ENCODE data around the gene DYNLT2. TPM values are rescaled to one million over a fixed set of nuclear protein-coding genes. Genes with fewer than 3 reads are reported as not detected.
A peak's percentile ranks its signal among the peaks of the same experiment; 100 is the strongest.

Gene DYNLT2
- total RNA-seq, 1 donor from 2014 or later: 0.21 TPM

- TF ChIP-seq CTCF (IDR thresholded peaks at IDR 0.05): no peak
- no peak overlapping the region for H3K27ac ChIP-seq
- H3K4me3 ChIP-seq: no peak overlapping the region
- no peaks in the 10 kb centered on the region for H3K9me3 ChIP-seq
- DNase-seq (ENCODE audit: low spot score in 2 of 2): no peak
- intact Hi-C loops (cut with DNase I): no loop called here
- H3K4me1 ChIP-seq: peaks cover 4 to 14% of the 10 kb centered on the region in 2 donors
- H3K36me3 ChIP-seq: no peaks in the 10 kb centered on the region
- no peaks in the 10 kb centered on the region for H3K27me3 ChIP-seq
Observed at GRCh38 chr6:169726049-169726400, 25.3 kb downstream of the DYNLT2 start.

- H3K4me1 ChIP-seq: peaks cover 4 to 14% of the 10 kb centered on the region in 2 donors
- H3K36me3 ChIP-seq: no peaks in the 10 kb centered on the region
- H3K27ac ChIP-seq: peak overlapping the region; percentile 88 to 92
- intact Hi-C loops (cut with DNase I): no loop called here
- DNase-seq (ENCODE audit: low spot score in 2 of 2): peak in 1 of 2 donors; percentile 81
- H3K9me3 ChIP-seq: no peaks in the 10 kb centered on the region
- peak overlapping the region; percentile 75 to 76 for H3K4me3 ChIP-seq
- H3K27me3 ChIP-seq: no peaks in the 10 kb centered on the region
- TF ChIP-seq CTCF (IDR thresholded peaks at IDR 0.05): no peak
Observed at GRCh38 chr6:169725125-169726048, 26.0 kb downstream of the DYNLT2 start.

GRCh38 chr6:169724494-169725124 lies 26.8 kb downstream of the DYNLT2 start, which contains the start of gene PHF10:
Gene PHF10 (minus strand): TSS chr6:169724500. CDS start chr6:169723931, 569 bp downstream.
- Histone ChIP-seq H3K27ac (peak within 1 kb of the TSS; percentile 92 to 98), H3K4me3 (peak within 1 kb of the TSS; percentile 88 to 99), H3K4me1 (peaks cover 4 to 14% of the 10 kb centered on the region in 2 donors), H3K36me3 (no peaks in the 10 kb centered on the region), H3K9me3 (no peaks in the 10 kb centered on the region), H3K27me3 (no peaks in the 10 kb centered on the region)
- peak in 1 of 2 donors; percentile 70 for DNase-seq (ENCODE audit: low spot score in 2 of 2)
- intact Hi-C loops (cut with DNase I): loop anchor here (1.0 kb wide), 1 partner anchor 27 kb away; the partner anchor contains the start of genes DYNLT2 and ERMARD
- no peak for TF ChIP-seq CTCF (IDR thresholded peaks at IDR 0.05)

- H3K27me3 ChIP-seq: no peaks in the 10 kb centered on the region
- H3K9me3 ChIP-seq: no peaks in the 10 kb centered on the region
- no peak for TF ChIP-seq CTCF (IDR thresholded peaks at IDR 0.05)
- H3K36me3 ChIP-seq: no peaks in the 10 kb centered on the region
- peak overlapping the region; percentile 75 to 76 for H3K4me3 ChIP-seq
- DNase-seq (ENCODE audit: low spot score in 2 of 2): no peak
- peaks cover 4 to 14% of the 10 kb centered on the region in 2 donors for H3K4me1 ChIP-seq
- intact Hi-C loops (cut with DNase I): loop anchor here (1.0 kb wide), 2 partner anchors 22 to 27 kb away; partner anchors contain the start of genes C6orf120, DYNLT2, ERMARD and WDR27
- peak overlapping the region in 1 of 2 donors; percentile 88 for H3K27ac ChIP-seq
Observed at GRCh38 chr6:169723991-169724493, 27.3 kb downstream of the DYNLT2 start.

GRCh38 chr6:169723200-169723909 lies 28.0 kb downstream of the DYNLT2 start:
- Histone ChIP-seq H3K4me1 (peaks cover 4 to 14% of the 10 kb centered on the region in 2 donors), H3K9me3 (no peaks in the 10 kb centered on the region), H3K27me3 (no peaks in the 10 kb centered on the region), H3K4me3 (peak overlapping the region; percentile 88 to 99), H3K27ac (peak overlapping the region; percentile 88 to 98), H3K36me3 (no peaks in the 10 kb centered on the region)
- intact Hi-C loops (cut with DNase I): loop anchor here (1.0 kb wide), 1 partner anchor 21 kb away; the partner anchor contains the start of genes C6orf120 and WDR27
- no peak for TF ChIP-seq CTCF (IDR thresholded peaks at IDR 0.05)
- DNase-seq (ENCODE audit: low spot score in 2 of 2): peak in 1 of 2 donors; percentile 88
